H1 (cell line): ENCODE results near the gene ZMYM2. TPM values are rescaled to one million over a fixed set of nuclear protein-coding genes. Genes with fewer than 3 reads are reported as not detected.

ENCODE experiments used
- CTCF ChIA-PET: fragments of 300-600 bp; sonication (Branson Sonifier 250); formaldehyde crosslinking; loops from one replicate; lab custom pipeline; 2021; ENCODE audit not compliant: partially characterized antibody; lab: Charles Lee
- POLR2A ChIA-PET: fragments of 300-600 bp; sonication (Branson Sonifier 250); formaldehyde crosslinking; loops from one replicate; lab custom pipeline; 2021; ENCODE audit warnings: inconsistent platforms; ENCODE audit not compliant: partially characterized antibody; lab: Charles Lee
- DNase-seq, 2 experiments: peaks; one replicate each; pipeline versions ENCODE4 v3.0.0 to v3.0.0-alpha.2; 2010 to 2022; ENCODE audit warnings: low spot score in 2 of 2, low read depth in 1 of 2, mixed read lengths in 1 of 2
- FAIRE-seq: peaks from 2 replicates; lab custom pipeline; 2011; peaks lifted over from hg19 to GRCh38; lab: Jason Lieb, UNC
- H2AFZ ChIP-seq: 2 replicates; pipeline ENCODE4 v1.8.1; 2012; ENCODE audit warnings: low read length, inconsistent platforms
- H2AK5ac ChIP-seq: 2 replicates; pipeline ENCODE4 v1.6.1; 2013; ENCODE audit warnings: low read depth, low read length
- H2BK120ac ChIP-seq: replicated peaks from 2 replicates; pipeline ENCODE3; 2013; ENCODE audit warnings: low read depth, low read length, inconsistent platforms
- H2BK12ac ChIP-seq: 2 replicates; pipeline ENCODE4 v1.6.1; 2013; ENCODE audit warnings: low read depth, low read length
- H2BK15ac ChIP-seq: 2 replicates; pipeline ENCODE4 v1.6.1; 2013; ENCODE audit warnings: low read length
- H2BK20ac ChIP-seq: 2 replicates; pipeline ENCODE4 v1.6.1; 2013; ENCODE audit warnings: low read length
- H2BK5ac ChIP-seq: 2 replicates; pipeline ENCODE4 v1.6.1; 2013; ENCODE audit warnings: low read depth, low read length
- H3K14ac ChIP-seq: 2 replicates; pipeline ENCODE4 v1.6.1; 2013; ENCODE audit warnings: inconsistent platforms; ENCODE audit not compliant: insufficient read length
- H3K18ac ChIP-seq: 2 replicates; pipeline ENCODE4 v1.6.1; 2013; ENCODE audit warnings: low read length; ENCODE audit errors: extremely low read depth
- H3K23ac ChIP-seq: 2 replicates; pipeline ENCODE4 v1.6.1; 2013; ENCODE audit warnings: inconsistent platforms; ENCODE audit not compliant: insufficient read length
- H3K23me2 ChIP-seq: 2 replicates; pipeline ENCODE4 v1.6.1; 2013; ENCODE audit warnings: low read depth, low read length
- H3K27ac ChIP-seq: 2 replicates; pipeline ENCODE4 v1.6.1; 2011; ENCODE audit warnings: low read depth, low read length, inconsistent platforms
- H3K27me3 ChIP-seq, 4 experiments: replicated peaks in 1 of 4; 1 replicate in 1 of 4; 2 replicates in 3 of 4; pipeline versions ENCODE4 v1.6.1 to v1.8.1; 2011 to 2013; ENCODE audit warnings: low read length in 3 of 4, mild to moderate bottlenecking in 3 of 4, inconsistent platforms in 2 of 4, mixed read lengths in 2 of 4, moderate library complexity in 1 of 4; ENCODE audit not compliant: control insufficient read depth in 3 of 4, insufficient read depth in 3 of 4; ENCODE audit errors: extremely low read depth in 1 of 4
- H3K36me3 ChIP-seq, 4 experiments: 2 replicates each; pipeline versions ENCODE4 v1.6.1 to v1.8.1; 2011 to 2013; ENCODE audit warnings: mild to moderate bottlenecking in 4 of 4, low read length in 3 of 4, moderate library complexity in 2 of 4, control low read depth in 1 of 4, inconsistent platforms in 1 of 4; ENCODE audit not compliant: insufficient read depth in 4 of 4, control insufficient read depth in 2 of 4
- H3K4ac ChIP-seq: replicated peaks from 2 replicates; pipeline ENCODE3; 2013; ENCODE audit warnings: low read length, low read depth, mixed read lengths, inconsistent platforms; ENCODE audit not compliant: insufficient read length
- H3K4me1 ChIP-seq, 4 experiments: replicated peaks in 1 of 4; 1 replicate in 1 of 4; 2 replicates in 3 of 4; pipeline versions ENCODE4 v1.6.1 to v1.8.1; 2011 to 2013; ENCODE audit warnings: low read length in 3 of 4, inconsistent platforms in 2 of 4, mixed read lengths in 1 of 4; ENCODE audit not compliant: insufficient read depth in 4 of 4, control insufficient read depth in 3 of 4
- H3K4me2 ChIP-seq, 2 experiments: 2 replicates each; pipeline versions ENCODE4 v1.6.1 to v1.8.1; 2011 to 2013; ENCODE audit warnings: low read depth in 2 of 2, low read length in 2 of 2, control low read depth in 1 of 2, inconsistent platforms in 1 of 2, mild to moderate bottlenecking in 1 of 2; ENCODE audit not compliant: insufficient read depth in 1 of 2
- H3K4me3 ChIP-seq, 4 experiments: fragments of 200-600, 300-600 bp in 1 of 4; sonication (generic), shearing (Covaris generic), sonication (Bioruptor Twin) in 1 of 4; 2 replicates each; pipeline versions ENCODE4 v1.5.1 to v1.8.1; 2011 to 2016; ENCODE audit warnings: low read length in 4 of 4, low read depth in 3 of 4, control low read depth in 2 of 4, inconsistent platforms in 2 of 4, mild to moderate bottlenecking in 2 of 4, mixed read lengths in 1 of 4, moderate library complexity in 1 of 4; ENCODE audit not compliant: insufficient read depth in 2 of 4; ENCODE audit errors: extremely low read depth in 1 of 4
- H3K56ac ChIP-seq: replicated peaks from 2 replicates; pipeline ENCODE3; 2013; ENCODE audit warnings: low read depth, mild to moderate bottlenecking, mixed read lengths, low read length, inconsistent platforms; ENCODE audit not compliant: insufficient read length
- H3K79me1 ChIP-seq: 2 replicates; pipeline ENCODE4 v1.6.1; 2013; ENCODE audit warnings: low read depth, low read length, control low read depth
- H3K79me2 ChIP-seq, 2 experiments: 2 replicates each; pipeline versions ENCODE4 v1.6.1 to v1.8.1; 2012 to 2013; ENCODE audit warnings: low read length in 2 of 2, mild to moderate bottlenecking in 2 of 2, inconsistent platforms in 1 of 2; ENCODE audit not compliant: insufficient read depth in 2 of 2, control insufficient read depth in 1 of 2
- H3K9ac ChIP-seq, 4 experiments: replicated peaks in 1 of 4; 1 replicate in 1 of 4; 2 replicates in 3 of 4; pipeline versions ENCODE4 v1.6.1 to v1.8.1; 2011 to 2013; ENCODE audit warnings: low read depth in 3 of 4, low read length in 3 of 4, control low read depth in 2 of 4, mild to moderate bottlenecking in 2 of 4, moderate library complexity in 2 of 4, inconsistent platforms in 1 of 4; ENCODE audit errors: extremely low read depth in 1 of 4
- H3K9me3 ChIP-seq, 2 experiments: 2 replicates each; pipeline versions ENCODE4 v1.6.1 to v1.8.1; 2012 to 2013; ENCODE audit warnings: mild to moderate bottlenecking in 2 of 2, moderate library complexity in 2 of 2, control low read depth in 1 of 2, inconsistent platforms in 1 of 2, low read depth in 1 of 2, low read length in 1 of 2, mixed read lengths in 1 of 2; ENCODE audit not compliant: insufficient read depth in 2 of 2
- H4K20me1 ChIP-seq, 2 experiments: replicated peaks in 1 of 2; 2 replicates each; pipeline versions ENCODE3 to v1.8.1; 2011 to 2013; ENCODE audit warnings: inconsistent platforms in 2 of 2, low read length in 2 of 2, mild to moderate bottlenecking in 1 of 2; ENCODE audit not compliant: insufficient read depth in 2 of 2, control insufficient read depth in 1 of 2
- H4K5ac ChIP-seq: 2 replicates; pipeline ENCODE4 v1.6.1; 2013; ENCODE audit warnings: low read length, low read depth, mixed read lengths, inconsistent platforms; ENCODE audit not compliant: insufficient read length
- H4K8ac ChIP-seq: 2 replicates; pipeline ENCODE4 v1.8.0; 2013; ENCODE audit warnings: mild to moderate bottlenecking, moderate library complexity, low read length, inconsistent platforms; ENCODE audit not compliant: insufficient read depth; ENCODE audit errors: extremely low read depth
- H4K91ac ChIP-seq: replicated peaks from 2 replicates; pipeline ENCODE3; 2013; ENCODE audit warnings: low read length, mixed read lengths, inconsistent platforms; ENCODE audit not compliant: insufficient read length
- EZH2 ChIP-seq: fragments of 200-600 bp; sonication (generic); IDR thresholded peaks from 2 replicates; pipeline ENCODE4 v1.7.1; 2012; ENCODE audit warnings: low read depth, mild to moderate bottlenecking, moderate library complexity, low read length, inconsistent platforms; ENCODE audit not compliant: severe bottlenecking
- TBP ChIP-seq: IDR thresholded peaks from 2 replicates; pipeline ENCODE4 v1.6.1; 2011; ENCODE audit warnings: low read depth, low read length, improper control_type of control experiment
- WGBS, 2 experiments: shearing (Covaris generic) in 1 of 2; methylation state at CpG; one replicate each; pipeline versions ENCODE4 v1.1.6 to v1.1.7; 2013 to 2015; ENCODE audit warnings: low lambda C conversion rate in 2 of 2, mixed read lengths in 2 of 2, inconsistent platforms in 1 of 2, low coverage in 1 of 2, missing lambda C conversion rate in 1 of 2; ENCODE audit not compliant: insufficient replicate concordance in 2 of 2, insufficient coverage in 1 of 2, insufficient read length in 1 of 2; ENCODE audit errors: extremely low coverage in 1 of 2, missing lambda C conversion rate in 1 of 2; 5-methylcytosine and 5-hydroxymethylcytosine counted together
- polyA plus RNA-seq, 7 experiments: library from polyadenylated mRNA; depleted of rRNA in 3 of 7; stranded (reverse) in 5 of 7; unstranded in 2 of 7; fragments of >200 nt in 5 of 7; fragments of 200-250 nt in 2 of 7; gene quantifications; 1 replicate in 5 of 7; 2 replicates in 1 of 7; 4 replicates in 1 of 7; pipeline versions ENCODE4 v1.2.1 to v1.2.3, GENCODE V29; 2011 to 2013; ENCODE audit warnings: missing spikeins in 2 of 7, mixed read lengths in 2 of 7
- total RNA-seq: library from RNA; stranded (reverse); fragmentation: NEBNext Ultra II Directional; extraction: Animal tissue kit (Norgen Biotek cat#: 25700); gene quantifications from 2 replicates; pipeline ENCODE4 v1.2.1, GENCODE V29; 2021

ZMYM2 gene
- total and polyA plus RNA-seq, 2 of the 8 experiments (the other 6 are each of a cell fraction or from before 2014, with no cell fraction given): 41.2 to 159 TPM

DNA sequence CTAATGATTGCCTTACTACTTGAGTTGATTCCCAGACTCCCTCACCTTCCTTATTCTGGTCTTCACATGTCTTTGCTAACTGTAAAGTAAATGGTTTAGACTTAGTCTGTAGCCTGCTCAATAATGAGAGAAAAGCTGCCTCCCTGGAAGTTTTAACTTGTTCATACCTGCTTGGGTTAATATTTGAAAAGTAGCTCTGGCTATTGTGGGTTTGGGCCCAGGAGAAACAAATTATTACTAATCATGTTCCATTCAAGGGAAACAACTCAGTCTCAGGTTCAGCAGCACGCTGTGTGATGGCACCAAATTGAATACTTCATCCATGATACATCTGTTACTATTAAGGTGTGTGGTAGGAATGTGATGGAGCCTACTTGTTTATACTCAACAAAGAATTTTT lies 75.0 kb downstream of the ZMYM2 start:
- no peaks in the 10 kb centered on the region for H3K4me1 ChIP-seq
- H3K18ac ChIP-seq: no peak overlapping the region
- H2AK5ac ChIP-seq: no peak overlapping the region
- H2BK15ac ChIP-seq: no peak overlapping the region
- H3K23ac ChIP-seq: no peak overlapping the region
- no peak overlapping the region for H3K9ac ChIP-seq
- H3K9me3 ChIP-seq: no peaks in the 10 kb centered on the region
- no peak overlapping the region for H2BK120ac ChIP-seq
- no peak overlapping the region for H3K4ac ChIP-seq
- H4K8ac ChIP-seq: no peak overlapping the region
- H3K79me2 ChIP-seq: peaks cover 0 to 40% of the 10 kb centered on the region in 2 experiments; a peak in 3 of 4 replicates
- no peak overlapping the region for H3K56ac ChIP-seq
- DNase-seq (no peak), FAIRE-seq (no peak)
- peaks cover 0 to 80% (median 36%) of the 10 kb centered on the region in 4 experiments; a peak in 6 of 8 replicates for H3K36me3 ChIP-seq
- H2BK5ac ChIP-seq: no peak overlapping the region
- H2BK20ac ChIP-seq: no peak overlapping the region
- H3K4me2 ChIP-seq: no peak overlapping the region
- H3K27ac ChIP-seq: no peak overlapping the region
- H3K4me3 ChIP-seq: no peak overlapping the region
- H4K91ac ChIP-seq: no peak overlapping the region
- no peaks in the 10 kb centered on the region for H3K23me2 ChIP-seq
- peaks cover 0 to 3% of the 10 kb centered on the region in 2 experiments for H4K20me1 ChIP-seq
- 90% methylated on average over 1 of the region's 1 CpG; no CpG with 5 or more reads in 1 of the 2 experiments for WGBS, 2 experiments
- H2AFZ ChIP-seq: no peak overlapping the region
- H2BK12ac ChIP-seq: no peak overlapping the region
- no peak overlapping the region for H4K5ac ChIP-seq
- POLR2A ChIA-PET: no interaction called here
- CTCF ChIA-PET: interaction anchor here (0.6 to 1.7 kb wide), 3 partner anchors 14 to 49 kb away, joined by 3 to 6 read pairs (median 4); no protein-coding TSS in a partner anchor
- no peaks in the 10 kb centered on the region; the same call in 1 of the 2 replicates for H3K79me1 ChIP-seq
- no peak overlapping the region for H3K14ac ChIP-seq
- H3K27me3 ChIP-seq: no peaks in the 10 kb centered on the region
- TF ChIP-seq TBP: no peak
- TF ChIP-seq EZH2: no peak
